Kidney (tissue), 14 donors: ENCODE results near the gene AKR1C8. TPM values are rescaled to one million over a fixed set of nuclear protein-coding genes. Genes with fewer than 3 reads are reported as not detected.

ENCODE experiments used
- DNase-seq, 5 donors: peaks; one replicate each; pipeline ENCODE4 v3.0.0-alpha.2; 2013 to 2020
- FAIRE-seq: peaks from 2 replicates; lab custom pipeline; 2012; peaks lifted over from hg19 to GRCh38; lab: Jason Lieb, UNC
- H3K27ac ChIP-seq, 2 donors: one replicate each; pipeline ENCODE4 v1.7.0; 2013; ENCODE audit warnings: low read depth in 2 of 2, low read length in 2 of 2, inconsistent platforms in 1 of 2
- H3K27me3 ChIP-seq: one replicate; pipeline ENCODE4 v1.7.1; 2013; ENCODE audit warnings: low read length, inconsistent platforms; ENCODE audit not compliant: control insufficient read depth, insufficient read depth
- H3K36me3 ChIP-seq, 3 donors: one replicate each; pipeline versions ENCODE4 v1.7.0 to v1.7.1; 2013; ENCODE audit warnings: low read length in 3 of 3, control low read depth in 1 of 3, inconsistent platforms in 1 of 3; ENCODE audit not compliant: insufficient read depth in 3 of 3, control insufficient read depth in 2 of 3
- H3K4me1 ChIP-seq, 3 donors: one replicate each; pipeline versions ENCODE4 v1.7.0 to v1.7.1; 2013; ENCODE audit warnings: low read length in 3 of 3, inconsistent platforms in 1 of 3, low read depth in 1 of 3; ENCODE audit not compliant: control insufficient read depth in 2 of 3, insufficient read depth in 2 of 3
- H3K4me3 ChIP-seq, 3 donors: one replicate each; pipeline versions ENCODE4 v1.7.0 to v1.8.1; 2013; ENCODE audit warnings: low read length in 3 of 3, control low read depth in 1 of 3, inconsistent platforms in 1 of 3
- H3K9ac ChIP-seq, 3 donors: one replicate each; pipeline versions ENCODE4 v1.7.0 to v1.7.1; 2013; ENCODE audit warnings: low read length in 3 of 3, control low read depth in 1 of 3, inconsistent platforms in 1 of 3
- H3K9me3 ChIP-seq, 3 donors: one replicate each; pipeline versions ENCODE4 v1.7.0 to v1.7.1; 2013; ENCODE audit warnings: low read length in 3 of 3, control low read depth in 1 of 3, inconsistent platforms in 1 of 3; ENCODE audit not compliant: control insufficient read depth in 2 of 3, insufficient read depth in 1 of 3
- CTCF ChIP-seq: IDR thresholded peaks from 3 replicates; pipeline ENCODE4 v1.5.1; 2012; ENCODE audit warnings: mild to moderate bottlenecking, moderate library complexity, borderline replicate concordance; ENCODE audit not compliant: insufficient read depth; ENCODE audit errors: extremely low read depth
- intact Hi-C: fragments of 100-400 bp; cut with DNase I; formaldehyde crosslinking; loops from one replicate; pipeline ENCODE4 v1.11.1; 2022
- polyA plus RNA-seq: library from polyadenylated mRNA; stranded (reverse); fragments of 350-450 nt; fragmentation: Illumina TruSeq; extraction: RNeasy Lipid Tissue Mini Kit (QIAGEN cat#74804); gene quantifications from one replicate; pipeline ENCODE4 v1.2.3, GENCODE V29; 2014; ENCODE audit warnings: low read depth, low replicate concordance; ENCODE audit not compliant: insufficient read depth
- total RNA-seq: library from RNA; stranded (reverse); fragmentation: NEBNext Ultra II Directional; extraction: Animal tissue kit (Norgen Biotek cat#: 25700); gene quantifications from one replicate; pipeline ENCODE4 v1.2.1, GENCODE V29; 2021
- donor health status: control.
- donor health status: control.
- donor health status: control.
- donor health status: control.
- donor health status: control.
- donor health status: DM: yes; HTN: yes; CAD: no.
- donor health status: Normal renal cell carcinoma (clear cell type).

AKR1C8 gene
- total and polyA plus RNA-seq, 2 donors from 2014 or later: 0.66 TPM; not detected in 1

- no peak for TF ChIP-seq CTCF
- no peak overlapping the region for H3K9ac ChIP-seq
Measured at GRCh38 chr10:5199398-5199797, 14.4 kb upstream of the AKR1C8 start.

GRCh38 chr10:5198386-5198785, 13.4 kb upstream of the AKR1C8 start:
- TF ChIP-seq CTCF: no peak
- H3K27me3 ChIP-seq: no peaks in the 10 kb centered on the region
- H3K36me3 ChIP-seq: no peaks in the 10 kb centered on the region
- DNase-seq (no peak), FAIRE-seq (no peak)
- no peak overlapping the region for H3K9ac ChIP-seq
- intact Hi-C loops: no loop called here
- peaks cover 0 to 4% (median 0%) of the 10 kb centered on the region in 3 donors for H3K4me1 ChIP-seq
- H3K27ac ChIP-seq: no peak overlapping the region
- H3K4me3 ChIP-seq: no peak overlapping the region
- peaks cover 0 to 14% (median 0%) of the 10 kb centered on the region in 3 donors for H3K9me3 ChIP-seq

More at GRCh38 chr10:5199398-5199797, 14.4 kb upstream of the AKR1C8 start:
- Histone ChIP-seq H3K9me3 (peaks cover 0 to 14% (median 0%) of the 10 kb centered on the region in 3 donors), H3K36me3 (no peaks in the 10 kb centered on the region), H3K27me3 (no peaks in the 10 kb centered on the region), H3K4me1 (peaks cover 0 to 4% (median 0%) of the 10 kb centered on the region in 3 donors), H3K27ac (no peak overlapping the region), H3K4me3 (no peak overlapping the region)
- intact Hi-C loops: no loop called here
- FAIRE-seq: no peak
- DNase-seq: no peak

GRCh38 chr10:5196702-5197113, 11.8 kb upstream of the AKR1C8 start, which contains the start of gene AKR1C4:
AKR1C4 (plus strand) TSS chr10:5196837; CDS start chr10:5196868, 31 bp downstream.
- H3K9me3 ChIP-seq: peaks cover 0 to 5% (median 0%) of the 10 kb centered on the region in 3 donors
- no peaks in the 10 kb centered on the region for H3K27me3 ChIP-seq
- no peak for DNase-seq
- H3K36me3 ChIP-seq: no peaks in the 10 kb centered on the region
- intact Hi-C loops: no loop called here
- TF ChIP-seq CTCF: no peak
- peaks cover 0 to 4% (median 0%) of the 10 kb centered on the region in 3 donors for H3K4me1 ChIP-seq
- H3K9ac ChIP-seq: no peak within 1 kb of the TSS
- peak within 1 kb of the TSS in 1 of 2 donors; percentile 40 for H3K27ac ChIP-seq
- no peak within 1 kb of the TSS for H3K4me3 ChIP-seq
- FAIRE-seq: no peak
